H9 (cell line): ENCODE measurements around the gene SMYD5. TPM values are rescaled to one million over a fixed set of nuclear protein-coding genes. Genes with fewer than 3 reads are reported as not detected.

Experiments used
- DNase-seq: peaks from one replicate; pipeline ENCODE4 v3.0.0-alpha.2; 2017
- H2AFZ ChIP-seq: one replicate; pipeline ENCODE4 v1.6.1; 2013; ENCODE audit warnings: mild to moderate bottlenecking, low read length, control low read depth, moderate library complexity
- H2AK5ac ChIP-seq: 2 replicates; pipeline ENCODE4 v1.6.1; 2013; ENCODE audit warnings: low read length, control low read depth, mixed read lengths; ENCODE audit not compliant: insufficient read length
- H2BK120ac ChIP-seq: one replicate; pipeline ENCODE4 v1.6.1; 2013; ENCODE audit warnings: low read depth, mild to moderate bottlenecking, low read length, control low read depth, inconsistent platforms; ENCODE audit not compliant: poor library complexity, severe bottlenecking
- H2BK12ac ChIP-seq: 2 replicates; pipeline ENCODE4 v1.6.1; 2013; ENCODE audit warnings: low read length, control low read depth, mixed read lengths, low read depth; ENCODE audit not compliant: insufficient read length
- H2BK15ac ChIP-seq: 2 replicates; pipeline ENCODE4 v1.6.1; 2013; ENCODE audit warnings: low read depth, low read length, control low read depth
- H2BK20ac ChIP-seq: one replicate; pipeline ENCODE4 v1.6.1; 2013; ENCODE audit warnings: low read depth, mild to moderate bottlenecking, low read length, control low read depth, inconsistent platforms; ENCODE audit not compliant: poor library complexity, severe bottlenecking
- H2BK5ac ChIP-seq: 2 replicates; pipeline ENCODE4 v1.6.1; 2013; ENCODE audit warnings: low read length, control low read depth, mixed read lengths; ENCODE audit not compliant: insufficient read length
- H3K14ac ChIP-seq: 2 replicates; pipeline ENCODE4 v1.6.1; 2013; ENCODE audit warnings: low read length, control low read depth; ENCODE audit not compliant: insufficient read depth
- H3K18ac ChIP-seq: 2 replicates; pipeline ENCODE4 v1.6.1; 2013; ENCODE audit warnings: low read depth, mild to moderate bottlenecking, mixed read lengths, low read length, control low read depth; ENCODE audit not compliant: insufficient read length
- H3K23ac ChIP-seq: 2 replicates; pipeline ENCODE4 v1.6.1; 2013; ENCODE audit warnings: low read length, control low read depth, mixed read lengths, low read depth; ENCODE audit not compliant: insufficient read length
- H3K23me2 ChIP-seq: 2 replicates; pipeline ENCODE4 v1.6.1; 2013; ENCODE audit warnings: low read depth, mild to moderate bottlenecking, mixed read lengths, low read length, control low read depth; ENCODE audit not compliant: insufficient read length, poor library complexity, severe bottlenecking
- H3K27ac ChIP-seq: 2 replicates; pipeline ENCODE4 v1.5.1; 2013; ENCODE audit warnings: low read length, control low read depth, mixed read lengths, low read depth; ENCODE audit not compliant: insufficient read length
- H3K27me3 ChIP-seq: 2 replicates; pipeline ENCODE4 v1.6.1; 2013; ENCODE audit warnings: low read length, control low read depth, inconsistent platforms; ENCODE audit not compliant: insufficient read depth
- H3K4ac ChIP-seq: 2 replicates; pipeline ENCODE4 v1.6.1; 2013; ENCODE audit warnings: low read depth, mild to moderate bottlenecking, control low read depth, inconsistent platforms, low read length, moderate library complexity
- H3K4me1 ChIP-seq: 2 replicates; pipeline ENCODE4 v1.6.1; 2013; ENCODE audit warnings: low read length, control low read depth, inconsistent platforms; ENCODE audit not compliant: insufficient read depth
- H3K4me2 ChIP-seq: 2 replicates; pipeline ENCODE4 v1.6.1; 2013; ENCODE audit warnings: low read length, control low read depth, mixed read lengths; ENCODE audit not compliant: insufficient read length, insufficient read depth
- H3K56ac ChIP-seq: 2 replicates; pipeline ENCODE4 v1.6.1; 2013; ENCODE audit warnings: low read depth, mild to moderate bottlenecking, mixed read lengths, low read length, control low read depth; ENCODE audit not compliant: insufficient read length
- H3K79me1 ChIP-seq: 2 replicates; pipeline ENCODE4 v1.6.1; 2013; ENCODE audit warnings: low read depth, mild to moderate bottlenecking, moderate library complexity, low read length, control low read depth, inconsistent platforms; ENCODE audit not compliant: insufficient read depth, poor library complexity, severe bottlenecking
- H3K79me2 ChIP-seq: 2 replicates; pipeline ENCODE4 v1.6.1; 2013; ENCODE audit warnings: low read length, control low read depth, inconsistent platforms; ENCODE audit not compliant: insufficient read depth
- H3K9ac ChIP-seq: 2 replicates; pipeline ENCODE4 v1.6.1; 2013; ENCODE audit warnings: low read length, control low read depth, mixed read lengths; ENCODE audit not compliant: insufficient read length; ENCODE audit errors: extremely low read depth
- H3K9me3 ChIP-seq: one replicate; pipeline ENCODE4 v1.6.1; 2013; ENCODE audit warnings: low read depth, low read length, inconsistent platforms; ENCODE audit not compliant: control insufficient read depth
- H3T11ph ChIP-seq: one replicate; pipeline ENCODE4 v1.6.1; 2013; ENCODE audit warnings: mild to moderate bottlenecking, low read length, control low read depth, inconsistent platforms
- H4K20me1 ChIP-seq: one replicate; pipeline ENCODE4 v1.6.1; 2013; ENCODE audit not compliant: control insufficient read depth, insufficient read length, insufficient read depth
- H4K5ac ChIP-seq: 2 replicates; pipeline ENCODE4 v1.6.1; 2013; ENCODE audit warnings: low read depth, mild to moderate bottlenecking, mixed read lengths, low read length, control low read depth; ENCODE audit not compliant: insufficient read length
- H4K8ac ChIP-seq: replicated peaks from 2 replicates; pipeline ENCODE4 v1.6.1; 2013; ENCODE audit warnings: low read length, control low read depth, mixed read lengths, low read depth; ENCODE audit not compliant: insufficient read length
- H4K91ac ChIP-seq: 2 replicates; pipeline ENCODE4 v1.6.1; 2013; ENCODE audit warnings: low read depth, mild to moderate bottlenecking, moderate library complexity, mixed read lengths, low read length, control low read depth; ENCODE audit not compliant: insufficient read length
- H3K27ac Mint-ChIP-seq, 3 experiments: 2 replicates in 2 of 3; 3 replicates in 1 of 3; pipeline ENCODE4 v1.8.0; 2020 to 2021; ENCODE audit warnings: mixed read lengths in 3 of 3, mild to moderate bottlenecking in 1 of 3, moderate library complexity in 1 of 3
- H3K27me3 Mint-ChIP-seq: 2 replicates; pipeline ENCODE4 v1.8.0; 2021; ENCODE audit warnings: low read depth, mild to moderate bottlenecking, moderate library complexity, mixed read lengths
- H3K36me3 Mint-ChIP-seq, 3 experiments: 2 replicates in 2 of 3; 3 replicates in 1 of 3; pipeline ENCODE4 v1.8.0; 2020 to 2021; ENCODE audit warnings: low read depth in 3 of 3, mixed read lengths in 3 of 3; ENCODE audit not compliant: insufficient read depth in 1 of 3
- H3K4me1 Mint-ChIP-seq, 2 experiments: 2 replicates each; pipeline ENCODE4 v1.8.0; 2020; ENCODE audit warnings: mixed read lengths in 2 of 2
- H3K4me3 Mint-ChIP-seq, 2 experiments: 2 replicates in 1 of 2; 3 replicates in 1 of 2; pipeline ENCODE4 v1.8.0; 2020 to 2021; ENCODE audit warnings: mild to moderate bottlenecking in 2 of 2, mixed read lengths in 2 of 2, moderate library complexity in 1 of 2
- H3K9me3 Mint-ChIP-seq, 2 experiments: 2 replicates in 1 of 2; 3 replicates in 1 of 2; pipeline ENCODE4 v1.8.0; 2020; ENCODE audit warnings: mild to moderate bottlenecking in 2 of 2, mixed read lengths in 2 of 2, moderate library complexity in 1 of 2
- CTCF ChIP-seq: fragments of 200-600 bp; sonication (generic); conservative IDR thresholded peaks from 3 replicates; pipeline ENCODE4 v1.8.0; 2021; ENCODE audit warnings: antibody characterized with exemption, mild to moderate bottlenecking
- WGBS: extraction: QIAGEN DNeasy Blood & Tissue Kit; methylation state at CpG from one replicate; pipeline ENCODE4 v1.1.7; 2013; ENCODE audit warnings: missing lambda C conversion rate, low lambda C conversion rate, mixed read lengths; ENCODE audit not compliant: insufficient read length; ENCODE audit errors: extremely low coverage; 5-methylcytosine and 5-hydroxymethylcytosine counted together
- total RNA-seq: library from RNA; stranded (reverse); gene quantifications from 2 replicates; pipeline ENCODE4 v1.2.1, GENCODE V29; 2021

Gene SMYD5
- total RNA-seq, 1 experiment from 2014 or later, result 45.2 TPM

- no peaks in the 10 kb centered on the region for H3K9me3 ChIP-seq
- peaks cover 4% of the 10 kb centered on the region for H3K79me1 ChIP-seq
- peaks cover 3% of the 10 kb centered on the region; the same call in 1 of the 2 replicates for H3K27me3 Mint-ChIP-seq
- peaks cover 3 to 22% (median 21%) of the 10 kb centered on the region in 3 experiments; a peak in 6 of 7 replicates for H3K36me3 Mint-ChIP-seq
- no peak overlapping the region for H3K9ac ChIP-seq
- H3K27ac ChIP-seq, result no peak overlapping the region
- no peak overlapping the region for H4K5ac ChIP-seq
- no peak overlapping the region for H2BK15ac ChIP-seq
- no peaks in the 10 kb centered on the region for H3K9me3 Mint-ChIP-seq
- no peak overlapping the region for H3K4me2 ChIP-seq
- no peak overlapping the region for H4K91ac ChIP-seq
- peaks cover 22 to 29% of the 10 kb centered on the region in 2 experiments for H3K4me1 Mint-ChIP-seq
- no peak for DNase-seq
- no peak overlapping the region for H3K14ac ChIP-seq
- H2AK5ac ChIP-seq, result no peak overlapping the region
- no peak overlapping the region for H3K56ac ChIP-seq
- H3K4me1 ChIP-seq, result 0 out of 2 replicates have a peak, but pooled peaks cover 3% of the 10 kb centered on the region
- no peak overlapping the region for H4K8ac ChIP-seq
- no CpG with 5 or more reads among the region's 5 CpGs for WGBS
- H2BK20ac ChIP-seq, result no peak overlapping the region
- H3K27me3 ChIP-seq, result no peaks in the 10 kb centered on the region
- no peak overlapping the region for H2BK120ac ChIP-seq
- no peak overlapping the region for H3T11ph ChIP-seq
- peak overlapping the region in 1 of 3 experiments; percentile 79; a peak in 1 of 7 replicates for H3K27ac Mint-ChIP-seq
- H2BK12ac ChIP-seq, result no peak overlapping the region
- no peak overlapping the region for H3K4ac ChIP-seq
- no peaks in the 10 kb centered on the region for H4K20me1 ChIP-seq
- no peak overlapping the region for H3K18ac ChIP-seq
- H3K79me2 ChIP-seq, result peaks cover 7% of the 10 kb centered on the region; the same call in 1 of the 2 replicates
- no peak overlapping the region for H2AFZ ChIP-seq
- H3K23ac ChIP-seq, result no peak overlapping the region
- H3K4me3 Mint-ChIP-seq, result peak overlapping the region in 1 of 2 experiments; percentile 34; a peak in 2 of 5 replicates
- no peak for TF ChIP-seq CTCF
- no peaks in the 10 kb centered on the region for H3K23me2 ChIP-seq
- no peak overlapping the region for H2BK5ac ChIP-seq
Measured at GRCh38 chr2:73217160-73217559, 3.1 kb downstream of the SMYD5 start.
